OCI-LY1 (cell line): ENCODE results near the gene FAU.

Experiments
- H2AFZ ChIP-seq: fragments of 200-600 bp; sonication (generic), shearing (Covaris generic); 2 replicates; pipeline ENCODE4 v1.6.0; 2014; ENCODE audit warnings: antibody characterized with exemption, mild to moderate bottlenecking, low read length
- H3F3A ChIP-seq: fragments of 200-600 bp; sonication (generic), shearing (Covaris generic); 2 replicates; pipeline ENCODE4 v1.6.0; 2014; ENCODE audit warnings: mild to moderate bottlenecking, antibody characterized with exemption, low read length, moderate library complexity; ENCODE audit not compliant: insufficient read depth
- H3K27ac ChIP-seq: fragments of 200-600 bp; sonication (generic); 2 replicates; pipeline ENCODE4 v1.5.1; 2014; ENCODE audit warnings: low read length, mixed run types, mild to moderate bottlenecking, low read depth; ENCODE audit not compliant: poor library complexity, severe bottlenecking
- H3K27me3 ChIP-seq: fragments of 200-600 bp; sonication (generic); 2 replicates; pipeline ENCODE4 v1.6.0; 2014; ENCODE audit warnings: antibody characterized with exemption, mild to moderate bottlenecking, low read length, moderate library complexity; ENCODE audit not compliant: insufficient read depth
- H3K36me3 ChIP-seq: fragments of 200-600 bp; sonication (generic); 2 replicates; pipeline ENCODE4 v1.6.1; 2014; ENCODE audit warnings: mild to moderate bottlenecking, antibody characterized with exemption, low read length, moderate library complexity, mixed read lengths; ENCODE audit not compliant: insufficient read depth
- H3K4me1 ChIP-seq: fragments of 200-600 bp; sonication (generic); 2 replicates; pipeline ENCODE4 v1.5.1; 2014; ENCODE audit warnings: mild to moderate bottlenecking, low read length, moderate library complexity; ENCODE audit not compliant: insufficient read depth, severe bottlenecking
- H3K4me2 ChIP-seq: fragments of 200-600 bp; sonication (generic), shearing (Covaris generic); 2 replicates; pipeline ENCODE4 v1.6.1; 2014; ENCODE audit warnings: low read length
- H3K4me3 ChIP-seq: fragments of 200-600 bp; sonication (generic); 2 replicates; pipeline ENCODE4 v1.5.1; 2014; ENCODE audit warnings: low read length, low read depth, mild to moderate bottlenecking, mixed read lengths; ENCODE audit not compliant: poor library complexity, severe bottlenecking
- H3K79me2 ChIP-seq: fragments of 200-600 bp; shearing (Covaris generic); 2 replicates; pipeline ENCODE4 v1.6.1; 2016; ENCODE audit warnings: mixed run types, low read length, mixed read lengths; ENCODE audit not compliant: insufficient read depth
- H3K9ac ChIP-seq: fragments of 200-600 bp; sonication (generic), shearing (Covaris generic); 2 replicates; pipeline ENCODE4 v1.6.1; 2014; ENCODE audit warnings: mild to moderate bottlenecking, low read length, mixed read lengths
- H3K9me2 ChIP-seq: fragments of 200-600 bp; sonication (generic), shearing (Covaris generic); 2 replicates; pipeline ENCODE4 v1.6.1; 2014; ENCODE audit warnings: low read depth, mild to moderate bottlenecking, low read length, mixed read lengths
- H3K9me3 ChIP-seq: fragments of 200-600 bp; shearing (Covaris generic); 2 replicates; pipeline ENCODE4 v1.6.1; 2014; ENCODE audit warnings: low read length, mixed read lengths
- H4K20me1 ChIP-seq: fragments of 200-600 bp; sonication (generic), shearing (Covaris generic); 2 replicates; pipeline ENCODE4 v1.6.0; 2016; ENCODE audit warnings: mild to moderate bottlenecking, low read length; ENCODE audit not compliant: insufficient read depth
- EZH2 ChIP-seq: fragments of 200-600 bp; sonication (generic), shearing (Covaris generic); IDR thresholded peaks from 2 replicates; pipeline ENCODE4 v1.8.0; 2017; ENCODE audit warnings: borderline replicate concordance, mixed run types, mild to moderate bottlenecking, antibody characterized with exemption, low read length, moderate library complexity, mixed read lengths
- TF ChIP-seq, protein P1 (sequence below): fragments of 200-600 bp; sonication (generic), shearing (Covaris generic); IDR thresholded peaks from 2 replicates; pipeline ENCODE4 v1.5.1; 2017; ENCODE audit warnings: mild to moderate bottlenecking, antibody characterized with exemption, low read length, moderate library complexity, mixed read lengths

FAU gene

DNA sequence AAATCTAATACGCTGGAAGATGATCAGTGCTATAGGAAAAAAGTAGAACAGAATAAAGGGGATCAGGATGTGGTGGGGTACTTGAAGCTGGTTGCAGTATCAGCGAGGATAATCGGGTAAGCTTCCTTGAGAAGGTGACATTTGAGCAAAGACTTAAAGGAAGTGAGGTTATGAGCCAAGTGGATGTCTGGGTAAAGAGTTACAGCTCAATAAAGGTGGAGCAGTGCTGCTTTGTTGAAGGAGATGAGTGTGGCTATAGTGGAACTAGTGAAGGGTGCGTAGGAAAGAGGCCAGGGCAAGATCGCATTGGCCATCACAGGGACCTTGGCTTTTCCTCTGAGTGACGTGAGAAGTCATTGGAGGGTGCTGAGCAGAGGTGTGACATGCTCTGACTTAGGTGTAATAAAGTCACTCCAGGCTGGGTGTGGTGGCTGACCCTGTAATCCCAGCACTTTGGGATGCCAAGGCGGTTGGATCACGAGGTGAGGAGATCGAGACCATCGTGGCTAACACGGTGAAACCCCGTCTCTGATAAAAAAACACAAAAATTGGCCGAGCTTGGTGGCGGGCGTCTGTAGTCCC is 14.7 kb upstream of the FAU start:
- Histone ChIP-seq H3K4me2 (peak overlapping the region; percentile 93; the same call in 1 of the 2 replicates), H3K4me1 (peaks cover 27% of the 10 kb centered on the region), H3K9ac (no peak overlapping the region; the same call in 1 of the 2 replicates), H3K9me3 (no peaks in the 10 kb centered on the region; the same call in 1 of the 2 replicates), H3K36me3 (peaks cover 21% of the 10 kb centered on the region), H3K27ac (no peak overlapping the region), H3K9me2 (no peaks in the 10 kb centered on the region), H2AFZ (no peak overlapping the region), H3K27me3 (0 out of 2 replicates have a peak, but pooled peaks cover 5% of the 10 kb centered on the region), H3K4me3 (no peak overlapping the region), H3K79me2 (peaks cover 8% of the 10 kb centered on the region; the same call in 1 of the 2 replicates), H4K20me1 (no peaks in the 10 kb centered on the region), H3F3A (no peaks in the 10 kb centered on the region)
- TF ChIP-seq, protein P1, sequence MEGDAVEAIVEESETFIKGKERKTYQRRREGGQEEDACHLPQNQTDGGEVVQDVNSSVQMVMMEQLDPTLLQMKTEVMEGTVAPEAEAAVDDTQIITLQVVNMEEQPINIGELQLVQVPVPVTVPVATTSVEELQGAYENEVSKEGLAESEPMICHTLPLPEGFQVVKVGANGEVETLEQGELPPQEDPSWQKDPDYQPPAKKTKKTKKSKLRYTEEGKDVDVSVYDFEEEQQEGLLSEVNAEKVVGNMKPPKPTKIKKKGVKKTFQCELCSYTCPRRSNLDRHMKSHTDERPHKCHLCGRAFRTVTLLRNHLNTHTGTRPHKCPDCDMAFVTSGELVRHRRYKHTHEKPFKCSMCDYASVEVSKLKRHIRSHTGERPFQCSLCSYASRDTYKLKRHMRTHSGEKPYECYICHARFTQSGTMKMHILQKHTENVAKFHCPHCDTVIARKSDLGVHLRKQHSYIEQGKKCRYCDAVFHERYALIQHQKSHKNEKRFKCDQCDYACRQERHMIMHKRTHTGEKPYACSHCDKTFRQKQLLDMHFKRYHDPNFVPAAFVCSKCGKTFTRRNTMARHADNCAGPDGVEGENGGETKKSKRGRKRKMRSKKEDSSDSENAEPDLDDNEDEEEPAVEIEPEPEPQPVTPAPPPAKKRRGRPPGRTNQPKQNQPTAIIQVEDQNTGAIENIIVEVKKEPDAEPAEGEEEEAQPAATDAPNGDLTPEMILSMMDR = no peak

DNA sequence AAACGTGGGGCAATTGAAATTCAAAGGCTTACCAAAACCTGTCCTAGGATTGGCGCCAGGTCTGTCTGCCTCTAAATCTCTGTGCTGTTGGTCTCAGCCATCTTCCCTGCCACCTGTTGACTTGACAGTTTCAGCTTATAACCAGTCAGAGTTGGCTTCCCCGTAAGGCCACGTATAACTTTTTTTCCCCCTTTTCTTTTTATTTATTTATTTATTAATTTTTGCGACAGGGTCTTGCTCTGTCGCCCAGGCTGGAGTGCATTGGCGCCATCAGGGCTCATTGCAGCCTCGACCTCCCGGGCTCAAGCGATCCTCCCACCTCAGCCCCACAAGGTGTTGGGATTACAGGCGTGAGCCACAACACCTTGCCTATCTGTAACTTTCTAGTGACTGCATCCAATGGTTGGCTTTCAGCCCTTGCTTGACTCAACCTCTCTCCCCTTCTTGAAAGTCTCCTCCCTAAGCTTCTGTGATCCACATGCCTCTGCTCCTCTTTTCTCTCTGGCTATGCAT is 13.8 kb upstream of the FAU start:
- Histone ChIP-seq H3K4me3 (peak overlapping the region; percentile 95), H3K79me2 (peaks cover 8% of the 10 kb centered on the region; the same call in 1 of the 2 replicates), H3K9me2 (no peaks in the 10 kb centered on the region), H3F3A (no peaks in the 10 kb centered on the region), H3K4me1 (peaks cover 36% of the 10 kb centered on the region), H4K20me1 (no peaks in the 10 kb centered on the region), H3K27me3 (no peaks in the 10 kb centered on the region), H3K9me3 (no peaks in the 10 kb centered on the region), H2AFZ (no peak overlapping the region), H3K27ac (peak overlapping the region; percentile 99), H3K36me3 (peaks cover 30% of the 10 kb centered on the region), H3K9ac (peak overlapping the region; percentile 93), H3K4me2 (peak overlapping the region; percentile 93)
- no peak for TF ChIP-seq EZH2
- TF ChIP-seq, protein P1 = no peak

DNA sequence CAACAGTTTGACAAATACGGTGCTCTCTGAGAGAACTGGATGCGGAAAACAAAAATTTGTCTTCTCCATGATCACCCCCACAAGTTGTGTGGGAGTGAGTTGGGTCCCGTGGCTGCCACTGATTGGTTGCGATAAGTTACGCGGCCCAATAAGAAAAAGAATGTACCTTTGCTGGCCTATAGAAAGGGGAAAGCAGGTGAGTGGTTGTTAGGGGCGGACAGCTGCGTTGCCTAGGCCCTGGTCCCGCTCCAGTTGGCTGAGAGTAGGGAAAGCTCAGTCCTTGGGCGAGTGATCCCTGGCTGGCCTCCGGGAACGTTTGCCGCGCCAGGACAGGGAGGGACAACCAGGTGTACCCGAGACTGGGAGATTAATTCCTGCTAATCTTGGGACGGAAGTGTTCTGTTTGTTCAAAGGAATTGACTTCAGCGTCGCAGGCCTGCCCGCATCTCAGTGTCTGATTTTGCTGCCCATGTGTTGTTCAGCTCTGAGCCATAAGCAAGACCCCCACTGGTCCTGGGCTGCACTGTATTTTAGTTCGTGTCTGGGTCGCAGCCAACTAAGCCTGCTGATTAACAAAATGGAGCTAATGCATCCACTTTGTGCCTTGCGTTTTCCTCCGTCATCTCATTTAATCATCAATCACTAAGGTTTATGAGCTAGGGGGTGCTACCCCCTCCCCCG is 13.2 kb upstream of the FAU start:
- peaks cover 42% of the 10 kb centered on the region for H3K4me1 ChIP-seq
- H3K36me3 ChIP-seq = peaks cover 36% of the 10 kb centered on the region
- no peaks in the 10 kb centered on the region for H3K9me2 ChIP-seq
- H3K9me3 ChIP-seq = no peaks in the 10 kb centered on the region
- H3K27ac ChIP-seq = peak overlapping the region; percentile 99
- no peak overlapping the region for H2AFZ ChIP-seq
- H3K4me2 ChIP-seq = peak overlapping the region; percentile 93
- no peaks in the 10 kb centered on the region for H3K27me3 ChIP-seq
- peak overlapping the region; percentile 93 for H3K9ac ChIP-seq
- no peaks in the 10 kb centered on the region for H3F3A ChIP-seq
- H3K4me3 ChIP-seq = peak overlapping the region; percentile 95
- H3K79me2 ChIP-seq = peaks cover 8% of the 10 kb centered on the region; the same call in 1 of the 2 replicates
- no peaks in the 10 kb centered on the region for H4K20me1 ChIP-seq
- no peak for TF ChIP-seq EZH2
- TF ChIP-seq, protein P1 = no peak
